ENCODE measurements around the gene EIF4G3. TPM values are rescaled to one million over a fixed set of nuclear protein-coding genes. Genes with fewer than 3 reads are reported as not detected.

The EIF4G3 gene
- total and polyA plus RNA-seq, 2 of the 8 experiments (the other 6 are each of a cell fraction or from before 2014, with no cell fraction given), result 47.5 to 66.6 TPM

DNA sequence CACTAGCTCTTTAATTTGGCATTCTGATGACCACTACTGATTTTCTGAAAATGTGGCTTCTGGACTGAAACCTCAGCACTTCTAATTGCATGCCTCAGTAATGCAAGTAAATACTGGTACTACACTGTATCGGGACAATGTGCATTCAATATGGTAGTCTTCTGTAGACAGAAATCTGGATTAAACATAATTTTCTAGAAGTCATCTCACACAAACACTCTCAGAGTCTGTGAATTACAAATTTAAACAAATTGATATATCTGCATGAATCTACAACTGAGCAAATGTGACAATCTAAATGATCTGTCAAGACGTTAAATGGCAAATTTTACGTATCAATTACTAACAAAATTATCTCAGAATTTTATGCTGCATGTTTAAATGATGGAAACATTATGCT lies 413.3 kb downstream of the EIF4G3 start:
- H3K4ac ChIP-seq (replicated peaks; ENCODE audit: insufficient read length, low read depth, low read length), result no peak overlapping the region
- DNase-seq (ENCODE audit: low read depth in 1 of 2, low spot score in 2 of 2), result no peak
- H2AK5ac ChIP-seq (ENCODE audit: low read depth, low read length), result no peak overlapping the region
- no peak overlapping the region for H2BK20ac ChIP-seq (ENCODE audit: low read length)
- no peaks in the 10 kb centered on the region for H3K27me3 ChIP-seq (replicated peaks in 1 of 4; ENCODE audit: control insufficient read depth in 3 of 4, extremely low read depth in 1 of 4, insufficient read depth in 3 of 4, low read length in 3 of 4)
- peaks cover 0 to 3% of the 10 kb centered on the region in 2 experiments for H4K20me1 ChIP-seq (replicated peaks in 1 of 2; ENCODE audit: control insufficient read depth in 1 of 2, insufficient read depth in 2 of 2, low read length in 2 of 2)
- ChIA-PET POLR2A (ENCODE audit: partially characterized antibody) (interaction anchor here (1.0 kb wide), 1 partner anchor 13 kb away, joined by 3 read pairs; no protein-coding TSS in a partner anchor), CTCF (ENCODE audit: partially characterized antibody) (no interaction called here)
- H3K79me1 ChIP-seq (ENCODE audit: low read depth, low read length), result 0 out of 2 replicates have a peak, but pooled peaks cover 2% of the 10 kb centered on the region
- TF ChIP-seq EP300 (IDR thresholded peaks at IDR 0.05; ENCODE audit: borderline replicate concordance in 1 of 2, low read depth in 2 of 2, low read length in 2 of 2) (no peak), TCF12 (IDR thresholded peaks at IDR 0.05; ENCODE audit: low read depth, low read length) (no peak), NANOG (IDR thresholded peaks at IDR 0.05; ENCODE audit: insufficient read depth, low read depth, low read length, poor library complexity, severe bottlenecking) (no peak), E2F6 (IDR thresholded peaks at IDR 0.05) (no peak), BCL11A (IDR thresholded peaks at IDR 0.05; ENCODE audit: low read depth in 2 of 2, low read length in 2 of 2) (no peak), SP1 (IDR thresholded peaks at IDR 0.05; ENCODE audit: low read depth, low read length) (no peak), CTBP2 (IDR thresholded peaks at IDR 0.05; ENCODE audit: borderline replicate concordance, insufficient read depth, insufficient read length, low read length) (no peak), GTF2F1 (IDR thresholded peaks at IDR 0.05; ENCODE audit: borderline replicate concordance, low read depth, low read length) (no peak), CHD1 (IDR thresholded peaks at IDR 0.05; ENCODE audit: low read depth, low read length) (no peak)
- H2BK5ac ChIP-seq (ENCODE audit: low read depth, low read length), result no peak overlapping the region
- no peak overlapping the region for H3K18ac ChIP-seq (ENCODE audit: extremely low read depth, low read length)
- no peaks in the 10 kb centered on the region for H3K23me2 ChIP-seq (ENCODE audit: low read depth, low read length)
- H3K4me3 ChIP-seq (ENCODE audit: extremely low read depth in 1 of 4, insufficient read depth in 2 of 4, low read depth in 3 of 4, low read length in 4 of 4), result no peak overlapping the region
- 90% methylated on average over 3 of the region's 3 CpGs; no CpG with 5 or more reads in 1 of the 2 experiments for WGBS, 2 experiments (ENCODE audit: extremely low coverage in 1 of 2, insufficient coverage in 1 of 2, insufficient read length in 1 of 2, insufficient replicate concordance in 2 of 2, low coverage in 1 of 2, low lambda C conversion rate in 2 of 2, missing lambda C conversion rate in 1 of 2)
- H3K23ac ChIP-seq (ENCODE audit: insufficient read length), result no peak overlapping the region
- H3K79me2 ChIP-seq (ENCODE audit: control insufficient read depth in 1 of 2, insufficient read depth in 2 of 2, low read length in 2 of 2), result no peaks in the 10 kb centered on the region
- H3K14ac ChIP-seq (ENCODE audit: insufficient read length), result no peak overlapping the region
- H2BK15ac ChIP-seq (ENCODE audit: low read length), result no peak overlapping the region
- H3K4me2 ChIP-seq (ENCODE audit: insufficient read depth in 1 of 2, low read depth in 2 of 2, low read length in 2 of 2), result no peak overlapping the region
- no peak overlapping the region for H3K9ac ChIP-seq (replicated peaks in 1 of 4; ENCODE audit: extremely low read depth in 1 of 4, low read depth in 3 of 4, low read length in 3 of 4)
- no peak overlapping the region for H3K56ac ChIP-seq (replicated peaks; ENCODE audit: insufficient read length, low read depth, low read length)
- no peaks in the 10 kb centered on the region; a peak in 1 of 7 replicates for H3K4me1 ChIP-seq (replicated peaks in 1 of 4; ENCODE audit: control insufficient read depth in 3 of 4, insufficient read depth in 4 of 4, low read length in 3 of 4)
- no peak overlapping the region for H4K91ac ChIP-seq (replicated peaks; ENCODE audit: insufficient read length, low read length)
- no peak overlapping the region for H2BK12ac ChIP-seq (ENCODE audit: low read depth, low read length)
- H2BK120ac ChIP-seq (replicated peaks; ENCODE audit: low read depth, low read length), result no peak overlapping the region
- H4K8ac ChIP-seq (ENCODE audit: extremely low read depth, insufficient read depth, low read length), result no peak overlapping the region
- H3K9me3 ChIP-seq (ENCODE audit: insufficient read depth in 2 of 2, low read depth in 1 of 2, low read length in 1 of 2), result no peaks in the 10 kb centered on the region
- H4K5ac ChIP-seq (ENCODE audit: insufficient read length, low read depth, low read length), result no peak overlapping the region
- FAIRE-seq, result no peak
- no peak overlapping the region for H3K27ac ChIP-seq (ENCODE audit: low read depth, low read length)
- H2AFZ ChIP-seq (ENCODE audit: low read length), result no peak overlapping the region
- peaks cover 21 to 83% (median 56%) of the 10 kb centered on the region in 4 experiments for H3K36me3 ChIP-seq (ENCODE audit: control insufficient read depth in 2 of 4, insufficient read depth in 4 of 4, low read length in 3 of 4)
